Peyer's patch (tissue), 4 donors: ENCODE data around the gene ST6GAL1.

Experiments used
- POLR2A ChIP-seq, 2 donors: fragments of 450-650 bp; IDR thresholded peaks; one replicate each; pipeline ENCODE4 v1.5.1; 2017; ENCODE audit warnings: antibody characterized with exemption in 2 of 2, mild to moderate bottlenecking in 2 of 2, moderate library complexity in 2 of 2
- TF ChIP-seq, protein P1 (sequence below), 6 experiments: fragments of 450-650 bp in 4 of 6; fragments of 200-600 bp in 2 of 6; sonication (generic) in 1 of 6; IDR thresholded peaks; one replicate each; pipeline ENCODE4 v1.5.1; 2017 to 2019; ENCODE audit warnings: antibody characterized with exemption in 6 of 6, mild to moderate bottlenecking in 3 of 6, moderate library complexity in 1 of 6

DNA sequence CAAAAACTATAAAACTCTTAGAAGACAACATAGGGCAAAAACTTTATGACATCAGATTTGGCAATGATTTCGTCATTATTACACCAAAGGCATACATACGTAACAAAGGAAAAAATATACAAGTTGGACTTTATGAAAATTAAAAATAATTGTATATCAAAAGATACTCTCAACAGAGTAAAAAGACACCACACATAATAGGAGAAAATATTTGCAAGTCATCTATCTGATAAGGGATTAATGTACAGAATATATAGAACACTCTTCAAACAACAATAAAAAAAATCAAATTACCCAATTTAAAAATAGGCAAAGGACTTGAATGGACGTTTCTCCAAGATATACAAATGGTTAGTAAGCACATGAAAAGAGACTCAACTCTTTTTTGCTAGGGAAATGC lies 131.4 kb downstream of the ST6GAL1 start:
- TF ChIP-seq, protein P1, sequence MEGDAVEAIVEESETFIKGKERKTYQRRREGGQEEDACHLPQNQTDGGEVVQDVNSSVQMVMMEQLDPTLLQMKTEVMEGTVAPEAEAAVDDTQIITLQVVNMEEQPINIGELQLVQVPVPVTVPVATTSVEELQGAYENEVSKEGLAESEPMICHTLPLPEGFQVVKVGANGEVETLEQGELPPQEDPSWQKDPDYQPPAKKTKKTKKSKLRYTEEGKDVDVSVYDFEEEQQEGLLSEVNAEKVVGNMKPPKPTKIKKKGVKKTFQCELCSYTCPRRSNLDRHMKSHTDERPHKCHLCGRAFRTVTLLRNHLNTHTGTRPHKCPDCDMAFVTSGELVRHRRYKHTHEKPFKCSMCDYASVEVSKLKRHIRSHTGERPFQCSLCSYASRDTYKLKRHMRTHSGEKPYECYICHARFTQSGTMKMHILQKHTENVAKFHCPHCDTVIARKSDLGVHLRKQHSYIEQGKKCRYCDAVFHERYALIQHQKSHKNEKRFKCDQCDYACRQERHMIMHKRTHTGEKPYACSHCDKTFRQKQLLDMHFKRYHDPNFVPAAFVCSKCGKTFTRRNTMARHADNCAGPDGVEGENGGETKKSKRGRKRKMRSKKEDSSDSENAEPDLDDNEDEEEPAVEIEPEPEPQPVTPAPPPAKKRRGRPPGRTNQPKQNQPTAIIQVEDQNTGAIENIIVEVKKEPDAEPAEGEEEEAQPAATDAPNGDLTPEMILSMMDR (IDR thresholded peaks at IDR 0.05) = no peak
- TF ChIP-seq POLR2A (IDR thresholded peaks at IDR 0.05) = no peak
